ENCODE data around the gene RAD23B.
"Not testable (repeated sequence)": the region's sequence is repeated elsewhere in the genome, so short reads cannot be mapped to it uniquely, and the experiment has no call there.

The RAD23B gene

GRCh38 chr9:107282759-107283622, at the start of gene RAD23B:
TSS of gene RAD23B (plus strand) at chr9:107283279. CDS start at chr9:107283630, 351 bp downstream.
- peak; percentile 100 for DNase-seq

GRCh38 chr9:107235765-107236442, 47.2 kb upstream of the RAD23B start:
- DNase-seq, result no peak

- peak; percentile 37 for DNase-seq
Measured at GRCh38 chr9:107237873-107238272, 45.2 kb upstream of the RAD23B start.

- peak; percentile 8 for DNase-seq
Measured at GRCh38 chr9:107239474-107239873, 43.6 kb upstream of the RAD23B start.

GRCh38 chr9:107240260-107240659, 42.8 kb upstream of the RAD23B start:
- no peak for DNase-seq

GRCh38 chr9:107242073-107243030, 40.7 kb upstream of the RAD23B start:
- no peak for DNase-seq

- no peak for DNase-seq
Measured at GRCh38 chr9:107243742-107244141, 39.3 kb upstream of the RAD23B start.

- peak; percentile 16 for DNase-seq
Measured at GRCh38 chr9:107246259-107247254, 36.5 kb upstream of the RAD23B start.

- DNase-seq, result no peak
Measured at GRCh38 chr9:107248714-107249113, 34.4 kb upstream of the RAD23B start.

- DNase-seq, result no peak
Measured at GRCh38 chr9:107249131-107249533, 33.9 kb upstream of the RAD23B start.

- no peak for DNase-seq
Measured at GRCh38 chr9:107249665-107250285, 33.3 kb upstream of the RAD23B start.

- no peak for DNase-seq
Measured at GRCh38 chr9:107251756-107252322, 31.2 kb upstream of the RAD23B start.

GRCh38 chr9:107258919-107259318, 24.2 kb upstream of the RAD23B start:
- DNase-seq, result no peak

- DNase-seq, result not testable (repeated sequence)
Measured at GRCh38 chr9:107259751-107260313, 23.2 kb upstream of the RAD23B start.

- peak; percentile 22 for DNase-seq
Measured at GRCh38 chr9:107260437-107261081, 22.5 kb upstream of the RAD23B start.

GRCh38 chr9:107261106-107261505, 22.0 kb upstream of the RAD23B start:
- DNase-seq, result no peak

GRCh38 chr9:107263289-107263688, 19.8 kb upstream of the RAD23B start:
- no peak for DNase-seq

GRCh38 chr9:107266624-107267368, 16.3 kb upstream of the RAD23B start:
- no peak for DNase-seq

- no peak for DNase-seq
Measured at GRCh38 chr9:107268560-107268959, 14.5 kb upstream of the RAD23B start.

Measured in suppressor macrophage treated with lipopolysaccharide for 4 hours (primary cell).